Tibial nerve (tissue), 4 donors: ENCODE data around the gene RFK.

ENCODE experiments used
- EP300 ChIP-seq, 2 donors: sonication (generic); formaldehyde crosslinking; IDR thresholded peaks; one replicate each; pipeline ENCODE4 v1.6.1; 2017; ENCODE audit warnings: antibody characterized with exemption in 2 of 2, mild to moderate bottlenecking in 1 of 2
- POLR2A ChIP-seq, 2 donors: fragments of 450-650 bp; IDR thresholded peaks; one replicate each; pipeline ENCODE4 v1.6.1; 2017; ENCODE audit warnings: antibody characterized with exemption in 2 of 2, mild to moderate bottlenecking in 2 of 2, moderate library complexity in 2 of 2
- TF ChIP-seq, protein P1 (sequence below), 5 experiments: fragments of 200-600 bp in 3 of 5; fragments of 450-650 bp in 2 of 5; sonication (generic) in 3 of 5; IDR thresholded peaks; one replicate each; pipeline ENCODE4 v1.5.1; 2016 to 2019; ENCODE audit warnings: antibody characterized with exemption in 5 of 5, mild to moderate bottlenecking in 3 of 5, moderate library complexity in 2 of 5

GRCh38 chr9:76377791-76378190 is 16.4 kb downstream of the RFK start:
- TF ChIP-seq EP300 (IDR thresholded peaks at IDR 0.05) (no peak), POLR2A (IDR thresholded peaks at IDR 0.05) (no peak)
- TF ChIP-seq, protein P1, sequence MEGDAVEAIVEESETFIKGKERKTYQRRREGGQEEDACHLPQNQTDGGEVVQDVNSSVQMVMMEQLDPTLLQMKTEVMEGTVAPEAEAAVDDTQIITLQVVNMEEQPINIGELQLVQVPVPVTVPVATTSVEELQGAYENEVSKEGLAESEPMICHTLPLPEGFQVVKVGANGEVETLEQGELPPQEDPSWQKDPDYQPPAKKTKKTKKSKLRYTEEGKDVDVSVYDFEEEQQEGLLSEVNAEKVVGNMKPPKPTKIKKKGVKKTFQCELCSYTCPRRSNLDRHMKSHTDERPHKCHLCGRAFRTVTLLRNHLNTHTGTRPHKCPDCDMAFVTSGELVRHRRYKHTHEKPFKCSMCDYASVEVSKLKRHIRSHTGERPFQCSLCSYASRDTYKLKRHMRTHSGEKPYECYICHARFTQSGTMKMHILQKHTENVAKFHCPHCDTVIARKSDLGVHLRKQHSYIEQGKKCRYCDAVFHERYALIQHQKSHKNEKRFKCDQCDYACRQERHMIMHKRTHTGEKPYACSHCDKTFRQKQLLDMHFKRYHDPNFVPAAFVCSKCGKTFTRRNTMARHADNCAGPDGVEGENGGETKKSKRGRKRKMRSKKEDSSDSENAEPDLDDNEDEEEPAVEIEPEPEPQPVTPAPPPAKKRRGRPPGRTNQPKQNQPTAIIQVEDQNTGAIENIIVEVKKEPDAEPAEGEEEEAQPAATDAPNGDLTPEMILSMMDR (IDR thresholded peaks at IDR 0.05) = no peak
